Measurements from ENCODE around the gene LMF1. TPM values are rescaled to one million over a fixed set of nuclear protein-coding genes. Genes with fewer than 3 reads are reported as not detected.

LMF1 gene
- total and polyA plus RNA-seq, 9 of the 15 experiments (the other 6 are each of a cell fraction or from before 2014, with no cell fraction given), result 0.11 to 1.6 (median 0.55) TPM; not detected in 1

GRCh38 chr16:918068-918467, 52.7 kb downstream of the LMF1 start:
- intact Hi-C loops (cut with micrococcal nuclease) (no loop called here), in situ Hi-C loops (cut with MboI) (no loop called here)
- peaks cover 44 to 94% of the 10 kb centered on the region in 2 experiments; a peak in 4 of 5 replicates for H3K27me3 ChIP-seq (ENCODE audit: control insufficient read depth in 2 of 2, insufficient read depth in 2 of 2, low read length in 2 of 2)
- peaks cover 8% of the 10 kb centered on the region for H4K20me1 ChIP-seq (replicated peaks; ENCODE audit: control insufficient read depth, insufficient read depth, low read length)
- H3K4me2 ChIP-seq (ENCODE audit: insufficient read depth, low read length), result no peak overlapping the region
- BruUV-seq (replicated peaks), result no TSS peak
- no peak overlapping the region for H3K4me3 ChIP-seq
- H3K36me3 ChIP-seq (ENCODE audit: control insufficient read depth, insufficient read depth, low read length), result no peaks in the 10 kb centered on the region
- H3K79me2 ChIP-seq (ENCODE audit: control insufficient read depth, insufficient read depth, low read length), result no peaks in the 10 kb centered on the region
- H3K27ac ChIP-seq (ENCODE audit: extremely low read depth, low read depth, low read length), result no peak overlapping the region
- FAIRE-seq (no peak), ATAC-seq (no peak), DNase-seq (ENCODE audit: extremely low read depth in 1 of 4, low spot score in 3 of 4) (no peak)
- no peak overlapping the region for H2AFZ ChIP-seq (ENCODE audit: low read depth, low read length)
- no peaks in the 10 kb centered on the region for H3K9me1 ChIP-seq (ENCODE audit: control insufficient read depth, insufficient read depth, low read length)
- TF ChIP-seq SPI1 (IDR thresholded peaks at IDR 0.05; ENCODE audit: borderline replicate concordance, low read depth, low read length), result peak; percentile 86
- TF ChIP-seq NR2C2 (CRISPR knock-in tag; IDR thresholded peaks at IDR 0.05), result no peak
- peak; percentile 32; the same call in 1 of the 2 replicates for TF ChIP-seq NR2C2 (tag; IDR thresholded peaks at IDR 0.05)
- peak; percentile 75 for TF ChIP-seq RFX1 (IDR thresholded peaks at IDR 0.05)
- TF ChIP-seq TEAD2 (tag; IDR thresholded peaks at IDR 0.05), result no peak
- TF ChIP-seq IFI16 (CRISPR knock-in tag; IDR thresholded peaks at IDR 0.05), result no peak
- CTCF ChIA-PET (ENCODE audit: low intra/inter-chr PET ratio), result no interaction called here
- no peaks in the 10 kb centered on the region; the same call in 1 of the 2 replicates for H3K9me3 ChIP-seq (replicated peaks; ENCODE audit: control insufficient read depth, insufficient read depth, low read depth, low read length)
- 6% methylated on average over 20 of the region's 20 CpGs for WGBS (ENCODE audit: insufficient coverage, low coverage, missing lambda C conversion rate)
- peaks cover 0 to 30% of the 10 kb centered on the region in 2 experiments; a peak in 1 of 5 replicates for H3K4me1 ChIP-seq (replicated peaks in 1 of 2; ENCODE audit: control insufficient read depth in 2 of 2, insufficient read depth in 2 of 2, low read length in 2 of 2)
- POLR2A ChIA-PET, result interaction anchor here (0.7 kb wide), 1 partner anchor 358 kb away, joined by 3 read pairs; no protein-coding TSS in a partner anchor
- no peak overlapping the region for H3K9ac ChIP-seq (ENCODE audit: insufficient read depth in 1 of 2, low read depth in 2 of 2, low read length in 2 of 2)

GRCh38 chr16:917591-918061, 53.2 kb downstream of the LMF1 start:
- in situ Hi-C loops (cut with MboI) (no loop called here), intact Hi-C loops (cut with micrococcal nuclease) (no loop called here)
- no TSS peak for BruUV-seq (replicated peaks)
- H3K27me3 ChIP-seq (ENCODE audit: control insufficient read depth in 2 of 2, insufficient read depth in 2 of 2, low read length in 2 of 2), result peaks cover 44 to 94% of the 10 kb centered on the region in 2 experiments; a peak in 4 of 5 replicates
- H4K20me1 ChIP-seq (replicated peaks; ENCODE audit: control insufficient read depth, insufficient read depth, low read length), result peaks cover 8% of the 10 kb centered on the region
- no peak overlapping the region for H2AFZ ChIP-seq (ENCODE audit: low read depth, low read length)
- WGBS (ENCODE audit: insufficient coverage, low coverage, missing lambda C conversion rate), result 36% methylated on average over 17 of the region's 21 CpGs
- no peak for FAIRE-seq
- no peak for ATAC-seq
- no peak for DNase-seq (ENCODE audit: extremely low read depth in 1 of 4, low spot score in 3 of 4)
- ChIA-PET POLR2A (no interaction called here), CTCF (ENCODE audit: low intra/inter-chr PET ratio) (no interaction called here)
- H3K9ac ChIP-seq (ENCODE audit: insufficient read depth in 1 of 2, low read depth in 2 of 2, low read length in 2 of 2), result no peak overlapping the region
- H3K9me1 ChIP-seq (ENCODE audit: control insufficient read depth, insufficient read depth, low read length), result no peaks in the 10 kb centered on the region
- H3K4me2 ChIP-seq (ENCODE audit: insufficient read depth, low read length), result no peak overlapping the region
- peaks cover 0 to 30% of the 10 kb centered on the region in 2 experiments; a peak in 1 of 5 replicates for H3K4me1 ChIP-seq (replicated peaks in 1 of 2; ENCODE audit: control insufficient read depth in 2 of 2, insufficient read depth in 2 of 2, low read length in 2 of 2)
- no peaks in the 10 kb centered on the region for H3K36me3 ChIP-seq (ENCODE audit: control insufficient read depth, insufficient read depth, low read length)
- H3K27ac ChIP-seq (ENCODE audit: extremely low read depth, low read depth, low read length), result no peak overlapping the region
- TF ChIP-seq CLOCK (CRISPR knock-in tag; IDR thresholded peaks at IDR 0.05; ENCODE audit: borderline replicate concordance) (no peak), HMG20B (CRISPR knock-in tag; IDR thresholded peaks at IDR 0.05) (no peak), TCF7L2 (IDR thresholded peaks at IDR 0.05; ENCODE audit: low read depth, low read length) (no peak), ZNF316 (IDR thresholded peaks at IDR 0.05) (no peak)
- no peaks in the 10 kb centered on the region for H3K79me2 ChIP-seq (ENCODE audit: control insufficient read depth, insufficient read depth, low read length)
- H3K4me3 ChIP-seq, result no peak overlapping the region
- H3K9me3 ChIP-seq (replicated peaks; ENCODE audit: control insufficient read depth, insufficient read depth, low read depth, low read length), result no peaks in the 10 kb centered on the region; the same call in 1 of the 2 replicates

All from K562 (cell line).